Prostate gland (tissue), 2 donors: ENCODE data around the gene FAM81A. TPM values are rescaled to one million over a fixed set of nuclear protein-coding genes. Genes with fewer than 3 reads are reported as not detected.
A peak's percentile ranks its signal among the peaks of the same experiment; 100 is the strongest.

Source experiments
- DNase-seq: peaks from one replicate; pipeline ENCODE4 v3.0.0-alpha.2; 2019; ENCODE audit warnings: low spot score
- H3K27ac ChIP-seq, 2 donors: fragments of 200-600 bp; sonication (generic); 2 replicates each; pipeline ENCODE4 v1.5.1; 2017 to 2019
- H3K27me3 ChIP-seq: fragments of 200-600 bp; sonication (generic); replicated peaks from 2 replicates; pipeline ENCODE4 v1.5.1; 2019; ENCODE audit not compliant: insufficient read depth
- H3K36me3 ChIP-seq, 2 donors: fragments of 200-600 bp; sonication (generic); 1 replicate in 1 of 2; 2 replicates in 1 of 2; pipeline versions ENCODE4 v1.5.1 to v1.8.1; 2017 to 2019
- H3K4me1 ChIP-seq: fragments of 200-600 bp; sonication (generic); replicated peaks from 2 replicates; pipeline ENCODE4 v1.5.1; 2019
- H3K4me3 ChIP-seq, 2 donors: fragments of 200-600 bp; sonication (generic); 2 replicates each; pipeline ENCODE4 v1.5.1; 2017 to 2019
- H3K9me3 ChIP-seq: fragments of 200-600 bp; sonication (generic); 2 replicates; pipeline ENCODE4 v1.5.1; 2017
- CTCF ChIP-seq, 4 experiments: fragments of 200-600 bp in 2 of 4; fragments of 450-650 bp in 2 of 4; sonication (generic) in 2 of 4; IDR thresholded peaks; 1 replicate in 3 of 4; 2 replicates in 1 of 4; pipeline ENCODE4 v1.5.1; 2016 to 2019; ENCODE audit warnings: antibody characterized with exemption in 4 of 4, mild to moderate bottlenecking in 2 of 4, moderate library complexity in 2 of 4
- POLR2A ChIP-seq: fragments of 450-650 bp; IDR thresholded peaks from one replicate; pipeline ENCODE4 v1.6.1; 2016; ENCODE audit warnings: antibody characterized with exemption, mild to moderate bottlenecking
- POLR2AphosphoS5 ChIP-seq: sonication (generic); formaldehyde crosslinking; IDR thresholded peaks from one replicate; pipeline ENCODE4 v1.6.1; 2017; ENCODE audit warnings: antibody characterized with exemption
- WGBS: methylation state at CpG from one replicate; pipeline ENCODE4 v1.1.5; 2018; 5-methylcytosine and 5-hydroxymethylcytosine counted together
- intact Hi-C: fragments of 100-400 bp; cut with DNase I; formaldehyde crosslinking; loops from one replicate; pipeline ENCODE4 v1.14.2; 2022
- total RNA-seq, 2 donors: library from RNA; depleted of rRNA; stranded (reverse); fragments of >200 nt; gene quantifications; one replicate each; pipeline ENCODE4 v1.1.0, GENCODE V29; 2016

The FAM81A gene
- 10 to 100 TPM in 1 of 2 donors, 1 to 10 TPM in 1; 1.8 to 10.6 TPM for total RNA-seq

GRCh38 chr15:59437817-59438624, at the start of gene FAM81A:
Gene FAM81A (plus strand): TSS chr15:59438186. CDS start chr15:59458627, 20,441 bp downstream.
- intact Hi-C loops = no loop called here
- no peak within 1 kb of the TSS for H3K27ac ChIP-seq
- H3K36me3 ChIP-seq = no peaks in the 10 kb centered on the region
- WGBS = under 1% methylated on average over 52 of the region's 96 CpGs
- H3K4me3 ChIP-seq = peak within 1 kb of the TSS; percentile 38 to 40
- TF ChIP-seq CTCF (IDR thresholded peaks at IDR 0.05) (no peak), POLR2A (no peak), POLR2AphosphoS5 (peak; percentile 36)
- DNase-seq = peak; percentile 73
- peaks cover 5% of the 10 kb centered on the region for H3K4me1 ChIP-seq
- no peaks in the 10 kb centered on the region for H3K9me3 ChIP-seq
- no peaks in the 10 kb centered on the region for H3K27me3 ChIP-seq

GRCh38 chr15:59388670-59389069, 49.3 kb upstream of the FAM81A start:
- Histone ChIP-seq H3K4me1 (no peaks in the 10 kb centered on the region), H3K36me3 (no peaks in the 10 kb centered on the region), H3K27me3 (no peaks in the 10 kb centered on the region), H3K27ac (no peak overlapping the region), H3K9me3 (no peaks in the 10 kb centered on the region), H3K4me3 (no peak overlapping the region)
- intact Hi-C loops = no loop called here
- WGBS = 67% methylated on average over 3 of the region's 3 CpGs
- TF ChIP-seq CTCF (IDR thresholded peaks at IDR 0.05) = no peak
- TF ChIP-seq POLR2A = no peak
- no peak for TF ChIP-seq POLR2AphosphoS5
- DNase-seq = no peak

GRCh38 chr15:59392299-59392698, 45.7 kb upstream of the FAM81A start:
- Histone ChIP-seq H3K27me3 (no peaks in the 10 kb centered on the region), H3K9me3 (no peaks in the 10 kb centered on the region), H3K27ac (no peak overlapping the region), H3K4me1 (no peaks in the 10 kb centered on the region), H3K4me3 (no peak overlapping the region), H3K36me3 (no peaks in the 10 kb centered on the region)
- no peak for DNase-seq
- intact Hi-C loops = no loop called here
- WGBS = 80% methylated on average over 5 of the region's 5 CpGs
- TF ChIP-seq CTCF (IDR thresholded peaks at IDR 0.05) (no peak), POLR2A (no peak)

- TF ChIP-seq POLR2A (no peak), CTCF (IDR thresholded peaks at IDR 0.05) (no peak), POLR2AphosphoS5 (no peak)
Measured at GRCh38 chr15:59394166-59394661, 43.8 kb upstream of the FAM81A start.

GRCh38 chr15:59396211-59396610, 41.8 kb upstream of the FAM81A start:
- no peak for TF ChIP-seq CTCF (IDR thresholded peaks at IDR 0.05)
- peak; percentile 25 for TF ChIP-seq POLR2AphosphoS5
- no peak for TF ChIP-seq POLR2A
- intact Hi-C loops = no loop called here
- Histone ChIP-seq H3K9me3 (no peaks in the 10 kb centered on the region), H3K27ac (no peak overlapping the region), H3K36me3 (no peaks in the 10 kb centered on the region), H3K4me3 (no peak overlapping the region), H3K27me3 (no peaks in the 10 kb centered on the region), H3K4me1 (no peaks in the 10 kb centered on the region)
- DNase-seq = no peak
- 44% methylated on average over 3 of the region's 3 CpGs for WGBS

More at GRCh38 chr15:59394166-59394661, 43.8 kb upstream of the FAM81A start:
- Histone ChIP-seq H3K27me3 (no peaks in the 10 kb centered on the region), H3K27ac (no peak overlapping the region), H3K4me1 (no peaks in the 10 kb centered on the region), H3K36me3 (no peaks in the 10 kb centered on the region), H3K9me3 (no peaks in the 10 kb centered on the region), H3K4me3 (no peak overlapping the region)
- 89% methylated on average over 9 of the region's 9 CpGs for WGBS
- no peak for DNase-seq
- intact Hi-C loops = no loop called here
